ENCODE measurements around the gene NOC2L. TPM values are rescaled to one million over a fixed set of nuclear protein-coding genes. Genes with fewer than 3 reads are reported as not detected.

The NOC2L gene
- polyA plus RNA-seq, 2 of the 4 experiments (the other 2 are of a cell fraction): 48.4 to 73.5 TPM

DNA sequence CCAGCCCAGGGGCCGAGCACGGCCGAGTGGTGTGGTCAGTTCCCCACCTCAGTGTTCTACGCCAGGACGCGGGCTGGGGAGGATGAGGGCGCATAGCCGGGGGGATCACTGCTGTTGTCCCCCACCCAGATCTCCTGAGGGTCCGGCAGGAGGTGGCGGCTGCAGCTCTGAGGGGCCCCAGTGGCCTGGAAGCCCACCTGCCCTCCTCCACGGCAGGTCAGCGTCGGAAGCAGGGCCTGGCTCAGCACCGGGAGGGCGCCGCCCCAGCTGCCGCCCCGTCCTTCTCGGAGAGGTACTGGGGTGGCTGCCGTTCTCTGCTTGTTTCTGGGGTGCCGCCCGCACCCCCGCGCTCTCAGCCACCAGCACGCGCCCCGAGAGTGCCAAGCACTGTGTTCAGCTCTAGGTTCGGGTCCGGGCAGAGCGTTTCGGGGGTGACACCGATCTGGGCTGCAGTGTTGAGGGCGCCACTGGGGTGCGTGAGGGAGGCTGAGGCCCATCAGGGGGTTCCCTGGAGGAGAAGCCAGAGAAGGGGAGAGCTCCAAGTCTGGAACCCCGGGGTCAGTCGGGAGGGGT is 18.0 kb downstream of the NOC2L start:
- ChIA-PET CTCF (interaction anchor here (0.8 to 8.1 kb wide), 11 partner anchors 11 to 100 kb away, joined by 3 to 84 read pairs (median 26); partner anchors contain the start of gene SAMD11), POLR2A (interaction anchor here (1.1 kb wide), 2 partner anchors 10 to 35 kb away, joined by 3 to 4 read pairs; no protein-coding TSS in a partner anchor)
- H3K4me1 ChIP-seq: peaks cover 78% of the 10 kb centered on the region
- peak overlapping the region; percentile 100 for H3K27ac ChIP-seq
- TF ChIP-seq MAZ (IDR thresholded peaks at IDR 0.05; ENCODE audit: borderline replicate concordance, low read depth, low read length) (no peak), PHF8 (IDR thresholded peaks at IDR 0.05; ENCODE audit: borderline replicate concordance, low read depth) (no peak), NR3C1 (IDR thresholded peaks at IDR 0.05) (no peak), CEBPB (IDR thresholded peaks at IDR 0.05) (no peak), TFCP2L1 (CRISPR knock-in tag; IDR thresholded peaks at IDR 0.05) (no peak), JUNB (IDR thresholded peaks at IDR 0.05) (no peak), JUN (IDR thresholded peaks at IDR 0.05) (no peak), POLR2AphosphoS2 (conservative IDR thresholded peaks at IDR 0.05; ENCODE audit: low read length) (no peak), FOSL2 (IDR thresholded peaks at IDR 0.05) (no peak), FOSL2 (CRISPR knock-in tag; IDR thresholded peaks at IDR 0.05) (no peak), NFE2L2 (conservative IDR thresholded peaks at IDR 0.05; ENCODE audit: low read length) (no peak), HOXB13 (CRISPR knock-in tag; IDR thresholded peaks at IDR 0.05; ENCODE audit: low read depth) (peak; percentile 30; the same call in 1 of the 2 replicates)
- TF ChIP-seq, protein P1, sequence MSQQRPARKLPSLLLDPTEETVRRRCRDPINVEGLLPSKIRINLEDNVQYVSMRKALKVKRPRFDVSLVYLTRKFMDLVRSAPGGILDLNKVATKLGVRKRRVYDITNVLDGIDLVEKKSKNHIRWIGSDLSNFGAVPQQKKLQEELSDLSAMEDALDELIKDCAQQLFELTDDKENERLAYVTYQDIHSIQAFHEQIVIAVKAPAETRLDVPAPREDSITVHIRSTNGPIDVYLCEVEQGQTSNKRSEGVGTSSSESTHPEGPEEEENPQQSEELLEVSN (IDR thresholded peaks at IDR 0.05; ENCODE audit: borderline replicate concordance, low read depth): 0 out of 2 replicates have a peak, but pooled peaks have one; percentile 14
- TF ChIP-seq, protein P2, sequence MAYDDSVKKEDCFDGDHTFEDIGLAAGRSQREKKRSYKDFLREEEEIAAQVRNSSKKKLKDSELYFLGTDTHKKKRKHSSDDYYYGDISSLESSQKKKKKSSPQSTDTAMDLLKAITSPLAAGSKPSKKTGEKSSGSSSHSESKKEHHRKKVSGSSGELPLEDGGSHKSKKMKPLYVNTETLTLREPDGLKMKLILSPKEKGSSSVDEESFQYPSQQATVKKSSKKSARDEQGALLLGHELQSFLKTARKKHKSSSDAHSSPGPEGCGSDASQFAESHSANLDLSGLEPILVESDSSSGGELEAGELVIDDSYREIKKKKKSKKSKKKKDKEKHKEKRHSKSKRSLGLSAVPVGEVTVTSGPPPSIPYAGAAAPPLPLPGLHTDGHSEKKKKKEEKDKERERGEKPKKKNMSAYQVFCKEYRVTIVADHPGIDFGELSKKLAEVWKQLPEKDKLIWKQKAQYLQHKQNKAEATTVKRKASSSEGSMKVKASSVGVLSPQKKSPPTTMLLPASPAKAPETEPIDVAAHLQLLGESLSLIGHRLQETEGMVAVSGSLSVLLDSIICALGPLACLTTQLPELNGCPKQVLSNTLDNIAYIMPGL (CRISPR knock-in tag; IDR thresholded peaks at IDR 0.05; ENCODE audit: borderline replicate concordance): no peak
- TF ChIP-seq, protein P3, sequence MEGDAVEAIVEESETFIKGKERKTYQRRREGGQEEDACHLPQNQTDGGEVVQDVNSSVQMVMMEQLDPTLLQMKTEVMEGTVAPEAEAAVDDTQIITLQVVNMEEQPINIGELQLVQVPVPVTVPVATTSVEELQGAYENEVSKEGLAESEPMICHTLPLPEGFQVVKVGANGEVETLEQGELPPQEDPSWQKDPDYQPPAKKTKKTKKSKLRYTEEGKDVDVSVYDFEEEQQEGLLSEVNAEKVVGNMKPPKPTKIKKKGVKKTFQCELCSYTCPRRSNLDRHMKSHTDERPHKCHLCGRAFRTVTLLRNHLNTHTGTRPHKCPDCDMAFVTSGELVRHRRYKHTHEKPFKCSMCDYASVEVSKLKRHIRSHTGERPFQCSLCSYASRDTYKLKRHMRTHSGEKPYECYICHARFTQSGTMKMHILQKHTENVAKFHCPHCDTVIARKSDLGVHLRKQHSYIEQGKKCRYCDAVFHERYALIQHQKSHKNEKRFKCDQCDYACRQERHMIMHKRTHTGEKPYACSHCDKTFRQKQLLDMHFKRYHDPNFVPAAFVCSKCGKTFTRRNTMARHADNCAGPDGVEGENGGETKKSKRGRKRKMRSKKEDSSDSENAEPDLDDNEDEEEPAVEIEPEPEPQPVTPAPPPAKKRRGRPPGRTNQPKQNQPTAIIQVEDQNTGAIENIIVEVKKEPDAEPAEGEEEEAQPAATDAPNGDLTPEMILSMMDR (IDR thresholded peaks at IDR 0.05): no peak
- TF ChIP-seq, protein P4, sequence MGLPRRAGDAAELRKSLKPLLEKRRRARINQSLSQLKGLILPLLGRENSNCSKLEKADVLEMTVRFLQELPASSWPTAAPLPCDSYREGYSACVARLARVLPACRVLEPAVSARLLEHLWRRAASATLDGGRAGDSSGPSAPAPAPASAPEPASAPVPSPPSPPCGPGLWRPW (IDR thresholded peaks at IDR 0.05): no peak
- TF ChIP-seq, protein P5, sequence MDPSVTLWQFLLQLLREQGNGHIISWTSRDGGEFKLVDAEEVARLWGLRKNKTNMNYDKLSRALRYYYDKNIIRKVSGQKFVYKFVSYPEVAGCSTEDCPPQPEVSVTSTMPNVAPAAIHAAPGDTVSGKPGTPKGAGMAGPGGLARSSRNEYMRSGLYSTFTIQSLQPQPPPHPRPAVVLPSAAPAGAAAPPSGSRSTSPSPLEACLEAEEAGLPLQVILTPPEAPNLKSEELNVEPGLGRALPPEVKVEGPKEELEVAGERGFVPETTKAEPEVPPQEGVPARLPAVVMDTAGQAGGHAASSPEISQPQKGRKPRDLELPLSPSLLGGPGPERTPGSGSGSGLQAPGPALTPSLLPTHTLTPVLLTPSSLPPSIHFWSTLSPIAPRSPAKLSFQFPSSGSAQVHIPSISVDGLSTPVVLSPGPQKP (IDR thresholded peaks at IDR 0.05; ENCODE audit: low read depth, low read length): no peak
- TF ChIP-seq, protein P6, sequence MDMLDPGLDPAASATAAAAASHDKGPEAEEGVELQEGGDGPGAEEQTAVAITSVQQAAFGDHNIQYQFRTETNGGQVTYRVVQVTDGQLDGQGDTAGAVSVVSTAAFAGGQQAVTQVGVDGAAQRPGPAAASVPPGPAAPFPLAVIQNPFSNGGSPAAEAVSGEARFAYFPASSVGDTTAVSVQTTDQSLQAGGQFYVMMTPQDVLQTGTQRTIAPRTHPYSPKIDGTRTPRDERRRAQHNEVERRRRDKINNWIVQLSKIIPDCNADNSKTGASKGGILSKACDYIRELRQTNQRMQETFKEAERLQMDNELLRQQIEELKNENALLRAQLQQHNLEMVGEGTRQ (IDR thresholded peaks at IDR 0.05): no peak
- no peak for FAIRE-seq
- no peak; a peak in 2 of 6 replicates for ATAC-seq
- WGBS (ENCODE audit: missing lambda C conversion rate): 14% methylated on average over 4 of the region's 36 CpGs
- no peak for DNase-seq (ENCODE audit: low read depth in 1 of 2, low spot score in 1 of 2)
- H3K4me2 ChIP-seq: peak overlapping the region; percentile 100
- peak overlapping the region; percentile 71 for H3K4me3 ChIP-seq
- no peaks in the 10 kb centered on the region for H3K9me3 ChIP-seq

Measured in A549 (cell line).